Left lung (tissue), 10 donors: ENCODE results near the gene IGLL1. TPM values are rescaled to one million over a fixed set of nuclear protein-coding genes. Genes with fewer than 3 reads are reported as not detected.
"Not testable (repeated sequence)": the region's sequence is repeated elsewhere in the genome, so short reads cannot be mapped to it uniquely, and the experiment has no call there.

Source experiments
- ATAC-seq: fragments of 200-7000 bp; cut with Tn5 transposase; one replicate; pipeline ENCODE4 v1.9.1; 2020; ENCODE audit warnings: moderate library complexity
- DNase-seq, 4 donors: peaks; one replicate each; pipeline ENCODE4 v3.0.0-alpha.2; 2013 to 2020
- H3K27ac ChIP-seq, 2 donors: fragments of 200-600 bp; sonication (generic) in 1 of 2; one replicate each; pipeline versions ENCODE4 v1.5.0 to v1.8.0; 2020 to 2021
- H3K27me3 ChIP-seq, 2 donors: fragments of 200-600 bp; sonication (generic) in 1 of 2; one replicate each; pipeline versions ENCODE4 v1.5.0 to v1.8.0; 2020 to 2021
- H3K36me3 ChIP-seq, 2 donors: fragments of 200-600 bp; sonication (generic) in 1 of 2; one replicate each; pipeline versions ENCODE4 v1.5.0 to v1.8.0; 2020 to 2021
- H3K4me1 ChIP-seq, 2 donors: fragments of 200-600 bp; one replicate each; pipeline ENCODE4 v1.8.0; 2021
- H3K4me3 ChIP-seq, 2 donors: fragments of 200-600 bp; sonication (generic) in 1 of 2; one replicate each; pipeline versions ENCODE4 v1.5.0 to v1.8.0; 2020 to 2021; ENCODE audit warnings: mild to moderate bottlenecking in 1 of 2
- H3K9me3 ChIP-seq, 2 donors: fragments of 200-600 bp; sonication (generic) in 1 of 2; one replicate each; pipeline versions ENCODE4 v1.5.0 to v1.8.0; 2020 to 2021
- CTCF ChIP-seq, 2 donors: fragments of 200-600 bp; sonication (generic) in 1 of 2; IDR thresholded peaks; one replicate each; pipeline versions ENCODE4 v1.5.0 to v1.8.0; 2021; ENCODE audit warnings: antibody characterized with exemption in 2 of 2
- intact Hi-C, 2 donors: fragments of 100-400 bp; cut with DNase I; formaldehyde crosslinking; loops; one replicate each; pipeline versions ENCODE4 v1.11.2 to v1.14.2; 2022
- polyA plus RNA-seq, 6 donors: library from polyadenylated mRNA; unstranded; fragments of 120-200 nt; gene quantifications; one replicate each; pipeline ENCODE4 v1.2.1, GENCODE V29; 2013; ENCODE audit not compliant: insufficient read length in 6 of 6
- total RNA-seq, 2 donors: library from RNA; stranded (reverse); fragmentation: NEBNext Ultra II Directional; extraction: Animal tissue kit (Norgen Biotek cat#: 25700); gene quantifications; one replicate each; pipeline ENCODE4 v1.2.1, GENCODE V29; 2021
- donor health status: DM: no; HTN: yes; CAD: no.
- donor health status: DM: no; HTN: no; CAD: no.

IGLL1 gene
- total and polyA plus RNA-seq, 8 donors: 0.39 to 1.6 (median 0.55) TPM; not detected in 2

DNA sequence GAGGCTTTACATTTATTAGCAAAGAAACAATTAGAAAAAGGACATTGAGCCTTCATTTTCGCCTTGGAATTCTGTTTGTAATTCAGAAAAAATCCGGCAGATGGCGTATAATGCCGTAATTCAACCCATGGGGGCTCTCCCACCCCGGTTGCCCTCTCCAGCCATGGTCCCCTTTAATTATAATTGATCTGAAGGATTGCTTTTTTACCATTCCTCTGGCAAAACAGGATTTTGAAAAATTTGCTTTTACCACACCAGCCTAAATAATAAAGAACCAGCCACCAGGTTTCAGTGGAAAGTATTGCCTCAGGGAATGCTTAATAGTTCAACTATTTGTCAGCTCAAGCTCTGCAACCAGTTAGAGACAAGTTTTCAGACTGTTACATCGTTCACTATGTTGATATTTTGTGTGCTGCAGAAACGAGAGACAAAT lies 38.2 kb downstream of the IGLL1 start:
- not testable (repeated sequence) for H3K4me3 ChIP-seq, H3K36me3 ChIP-seq, H3K9me3 ChIP-seq, H3K27ac ChIP-seq, ATAC-seq, H3K27me3 ChIP-seq, H3K4me1 ChIP-seq
- peak; percentile 62 to 65 for TF ChIP-seq CTCF (IDR thresholded peaks at IDR 0.05)
- intact Hi-C loops: loop anchor here in 1 of 2 donors (10.0 kb wide), 1 partner anchor 303 kb away; no protein-coding TSS in a partner anchor
- DNase-seq: peak in 1 of 4 donors; percentile 42

DNA sequence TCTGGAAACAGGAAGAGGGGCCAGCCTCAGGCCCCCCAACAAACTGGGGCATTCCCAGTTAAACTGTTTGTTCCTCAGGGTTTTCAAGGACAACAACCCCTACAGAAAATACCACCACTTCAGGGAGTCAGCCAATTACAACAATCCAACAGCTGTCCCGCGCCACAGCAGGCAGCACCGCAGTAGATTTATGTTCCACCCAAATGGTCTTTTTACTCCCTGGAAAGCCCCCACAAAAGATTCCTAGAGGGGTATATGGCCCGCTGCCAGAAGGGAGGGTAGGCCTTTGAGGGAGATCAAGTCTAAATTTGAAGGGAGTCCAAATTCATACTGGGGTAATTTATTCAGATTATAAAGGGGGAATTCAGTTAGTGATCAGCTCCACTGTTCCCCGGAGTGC lies 39.3 kb downstream of the IGLL1 start:
- not testable (repeated sequence) for H3K9me3 ChIP-seq, H3K27ac ChIP-seq, H3K36me3 ChIP-seq, H3K4me1 ChIP-seq, DNase-seq, H3K4me3 ChIP-seq, ATAC-seq, H3K27me3 ChIP-seq
- intact Hi-C loops: loop anchor here in 1 of 2 donors (10.0 kb wide), 1 partner anchor 304 kb away; no protein-coding TSS in a partner anchor

DNA sequence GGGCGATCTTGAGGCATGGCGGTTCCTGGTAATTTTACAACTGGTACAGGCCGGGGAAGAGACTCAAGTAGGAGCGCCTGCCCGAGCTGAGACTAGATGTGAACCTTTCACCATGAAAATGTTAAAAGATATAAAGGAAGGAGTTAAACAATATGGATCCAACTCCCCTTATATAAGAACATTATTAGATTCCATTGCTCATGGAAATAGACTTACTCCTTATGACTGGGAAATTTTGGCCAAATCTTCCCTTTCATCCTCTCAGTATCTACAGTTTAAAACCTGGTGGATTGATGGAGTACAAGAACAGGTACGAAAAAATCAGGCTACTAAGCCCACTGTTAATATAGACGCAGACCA lies 40.3 kb downstream of the IGLL1 start:
- intact Hi-C loops: loop anchor here in 1 of 2 donors (10.0 kb wide), 1 partner anchor 305 kb away; no protein-coding TSS in a partner anchor
- H3K36me3 ChIP-seq, H3K27me3 ChIP-seq, H3K9me3 ChIP-seq, H3K4me3 ChIP-seq, H3K4me1 ChIP-seq, ATAC-seq, DNase-seq, H3K27ac ChIP-seq: not testable (repeated sequence)

GRCh38 chr22:23539135-23539838 lies 40.8 kb downstream of the IGLL1 start:
- no peaks in the 10 kb centered on the region for H3K36me3 ChIP-seq
- H3K4me3 ChIP-seq: no peak overlapping the region
- H3K9me3 ChIP-seq: no peaks in the 10 kb centered on the region
- DNase-seq: peak; percentile 59 to 83 (median 79)
- H3K27ac ChIP-seq: no peak overlapping the region
- peaks cover 0 to 5% of the 10 kb centered on the region in 2 donors for H3K4me1 ChIP-seq
- peak; percentile 99 for ATAC-seq
- peak; percentile 75 to 86 for TF ChIP-seq CTCF (IDR thresholded peaks at IDR 0.05)
- intact Hi-C loops: no loop called here
- no peaks in the 10 kb centered on the region for H3K27me3 ChIP-seq

- H3K4me3 ChIP-seq, intact Hi-C loops, H3K27ac ChIP-seq: not testable (repeated sequence)
Measured at GRCh38 chr22:23538696-23539030, 41.4 kb downstream of the IGLL1 start.

DNA sequence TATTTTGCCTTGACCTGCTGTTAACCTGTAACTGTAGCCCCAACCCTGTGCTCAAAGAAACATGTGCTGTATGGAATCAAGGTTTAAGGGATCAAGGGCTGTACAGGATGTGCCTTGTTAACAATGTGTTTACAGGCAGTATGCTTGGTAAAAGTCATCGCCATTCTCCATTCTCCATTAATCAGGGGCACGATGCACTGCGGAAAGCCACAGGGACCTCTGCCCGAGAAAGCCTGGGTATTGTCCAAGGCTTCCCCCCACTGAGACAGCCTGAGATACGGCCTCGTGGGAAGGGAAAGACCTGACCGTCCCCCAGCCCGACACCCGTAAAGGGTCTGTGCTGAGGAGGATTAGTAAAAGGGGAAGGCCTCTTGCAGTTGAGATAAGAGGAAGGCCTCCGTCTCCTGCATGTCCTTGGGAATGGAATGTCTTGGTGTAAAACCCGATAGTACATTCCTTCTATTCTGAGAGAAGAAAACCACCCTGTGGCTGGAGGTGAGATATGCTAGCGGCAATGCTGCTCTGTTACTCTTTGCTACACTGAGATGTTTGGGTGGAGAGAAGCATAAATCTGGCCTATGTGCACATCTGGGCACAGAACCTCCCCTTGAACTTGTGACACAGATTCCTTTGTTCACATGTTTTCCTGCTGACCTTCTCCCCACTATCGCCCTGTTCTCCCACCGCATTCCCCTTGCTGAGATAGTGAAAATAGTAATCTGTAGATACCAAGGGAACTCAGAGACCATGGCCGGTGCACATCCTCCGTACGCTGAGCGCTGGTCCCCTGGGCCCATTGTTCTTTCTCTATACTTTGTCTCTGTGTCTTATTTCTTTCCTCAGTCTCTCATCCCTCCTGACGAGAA lies 42.0 kb downstream of the IGLL1 start:
- H3K4me1 ChIP-seq: peaks cover 0 to 10% of the 10 kb centered on the region in 2 donors
- intact Hi-C loops, DNase-seq: not testable (repeated sequence)

More at GRCh38 chr22:23538696-23539030, 41.4 kb downstream of the IGLL1 start:
- DNase-seq: peak in 1 of 4 donors; percentile 6
- H3K9me3 ChIP-seq, H3K27me3 ChIP-seq, ATAC-seq, H3K4me1 ChIP-seq, H3K36me3 ChIP-seq: not testable (repeated sequence)

DNA sequence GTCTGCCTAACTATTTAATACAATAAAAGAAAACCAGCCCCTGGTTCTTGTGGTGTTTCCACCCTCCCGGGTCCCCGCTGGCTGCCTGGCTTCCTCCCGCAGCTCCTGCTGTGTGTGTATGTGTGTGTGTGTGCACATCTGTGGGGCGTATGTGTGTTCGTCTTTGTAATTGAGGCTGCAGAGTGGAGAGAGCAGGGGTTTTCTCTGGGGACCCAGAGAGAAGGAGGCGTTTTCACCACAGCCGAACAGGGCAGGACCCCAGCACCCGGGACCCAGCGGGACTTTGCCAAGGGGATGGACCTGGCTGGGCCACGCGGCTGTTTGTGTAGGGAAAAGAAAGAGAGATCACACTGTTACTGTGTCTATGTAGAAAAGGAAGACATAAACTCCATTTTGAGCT lies 42.7 kb downstream of the IGLL1 start:
- H3K27ac ChIP-seq: no peak overlapping the region
- H3K9me3 ChIP-seq: no peaks in the 10 kb centered on the region
- no peak overlapping the region for H3K4me3 ChIP-seq
- H3K4me1 ChIP-seq: peaks cover 0 to 10% of the 10 kb centered on the region in 2 donors
- intact Hi-C loops: no loop called here
- no peak for TF ChIP-seq CTCF (IDR thresholded peaks at IDR 0.05)
- H3K27me3 ChIP-seq: no peaks in the 10 kb centered on the region
- peak in 1 of 4 donors; percentile 41 for DNase-seq
- ATAC-seq: no peak
- no peaks in the 10 kb centered on the region for H3K36me3 ChIP-seq

More for the DNA sequence above, 42.0 kb downstream of the IGLL1 start:
- H3K9me3 ChIP-seq, H3K27ac ChIP-seq, H3K4me3 ChIP-seq, H3K36me3 ChIP-seq, ATAC-seq, H3K27me3 ChIP-seq: not testable (repeated sequence)
